ENCODE data around the gene DNM3. TPM values are rescaled to one million over a fixed set of nuclear protein-coding genes. Genes with fewer than 3 reads are reported as not detected.

DNM3 gene
- total and polyA plus RNA-seq, 2 of the 8 experiments (the other 6 are each of a cell fraction or from before 2014, with no cell fraction given): 2.0 to 8.5 TPM

DNA sequence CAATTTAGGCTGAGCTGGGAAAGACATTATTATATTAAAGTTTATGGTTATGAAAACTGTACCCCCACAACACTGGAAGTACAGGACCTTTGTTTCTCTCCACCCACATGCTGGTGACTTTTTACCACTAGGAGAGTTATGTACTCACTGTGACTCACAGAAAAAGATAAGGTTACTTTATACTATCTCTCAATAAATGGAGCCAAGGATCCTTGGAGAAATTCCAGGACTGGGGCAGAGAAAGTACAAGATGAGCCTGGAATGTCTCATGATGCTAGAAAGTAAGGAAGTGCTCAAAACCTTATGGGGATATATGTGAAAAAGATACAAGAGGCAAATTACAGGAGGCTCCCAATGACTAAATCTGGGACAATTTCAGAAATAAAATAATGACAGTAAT is 515.3 kb downstream of the DNM3 start (continued):
- TF ChIP-seq JUN (IDR thresholded peaks at IDR 0.05; ENCODE audit: low read depth, low read length) (no peak), BRCA1 (IDR thresholded peaks at IDR 0.05; ENCODE audit: low read depth, low read length) (no peak), EZH2 (IDR thresholded peaks at IDR 0.05; ENCODE audit: low read depth, low read length, severe bottlenecking) (no peak), GABPA (IDR thresholded peaks at IDR 0.05; ENCODE audit: borderline replicate concordance, insufficient read depth, low read length) (no peak), SIX5 (IDR thresholded peaks at IDR 0.05; ENCODE audit: low read depth, low read length) (no peak), EGR1 (IDR thresholded peaks at IDR 0.05; ENCODE audit: borderline replicate concordance, low read depth, low read length) (no peak), KDM1A (IDR thresholded peaks at IDR 0.05; ENCODE audit: borderline replicate concordance, low read length) (no peak), HDAC6 (IDR thresholded peaks at IDR 0.05; ENCODE audit: low read depth, low read length) (no peak), RAD21 (IDR thresholded peaks at IDR 0.05 in 1 of 2, conservative IDR thresholded peaks at IDR 0.05 in 1 of 2; ENCODE audit: low read depth in 2 of 2, low read length in 2 of 2) (no peak), CHD1 (IDR thresholded peaks at IDR 0.05; ENCODE audit: low read depth, low read length) (no peak)

Measured in H1 (cell line).